WTC11 (cell line): Measurements from ENCODE around the gene SEMA3D. TPM values are rescaled to one million over a fixed set of nuclear protein-coding genes. Genes with fewer than 3 reads are reported as not detected.

Experiments
- ATAC-seq: fragments of 200-7000 bp; cut with Tn5 transposase; 2 replicates; pipeline ENCODE4 v1.10.0; 2021; ENCODE audit warnings: mild to moderate bottlenecking, moderate library complexity
- CTCF ChIA-PET: fragments of 300-600 bp; sonication (Branson Sonifier 250); formaldehyde crosslinking; loops from one replicate; lab custom pipeline; 2021; ENCODE audit warnings: antibody characterized with exemption; lab: Charles Lee
- POLR2A ChIA-PET: fragments of 350-600 bp; sonication (Branson Sonifier 250); formaldehyde crosslinking; loops from one replicate; lab custom pipeline; 2021; ENCODE audit warnings: antibody characterized with exemption; lab: Charles Lee
- DNase-seq: peaks from one replicate; pipeline ENCODE4 v3.0.0; 2021; ENCODE audit warnings: low spot score
- H3K27ac Mint-ChIP-seq: 2 replicates; pipeline ENCODE4 v1.8.0; 2021; ENCODE audit warnings: mixed read lengths
- H3K27me3 Mint-ChIP-seq: 2 replicates; pipeline ENCODE4 v1.8.0; 2021; ENCODE audit warnings: low read depth, mild to moderate bottlenecking, moderate library complexity, mixed read lengths
- H3K36me3 Mint-ChIP-seq: 2 replicates; pipeline ENCODE4 v1.8.0; 2021; ENCODE audit warnings: mixed read lengths
- H3K4me1 Mint-ChIP-seq: 2 replicates; pipeline ENCODE4 v1.8.0; 2022; ENCODE audit warnings: mixed read lengths
- H3K4me3 Mint-ChIP-seq: 2 replicates; pipeline ENCODE4 v1.8.0; 2021; ENCODE audit warnings: mild to moderate bottlenecking, moderate library complexity, mixed read lengths
- H3K9me3 Mint-ChIP-seq: 2 replicates; pipeline ENCODE4 v1.8.0; 2021; ENCODE audit warnings: mixed read lengths
- CREB1 ChIP-seq: sonication (generic); formaldehyde crosslinking; IDR thresholded peaks from 2 replicates; pipeline ENCODE4 v1.8.0; 2023; ENCODE audit warnings: mild to moderate bottlenecking, missing genetic modification reagents
- CREM ChIP-seq: sonication (generic); formaldehyde crosslinking; IDR thresholded peaks from 2 replicates; pipeline ENCODE4 v1.8.1; 2022; ENCODE audit warnings: mild to moderate bottlenecking, missing genetic modification reagents, moderate library complexity
- GTF2I ChIP-seq: fragments of 250-450 bp; sonication (Bioruptor Pico); conservative IDR thresholded peaks from 2 replicates; pipeline ENCODE4 v1.4.0; 2021; ENCODE audit warnings: mild to moderate bottlenecking
- HMGA2 ChIP-seq: fragments of 250-450 bp; sonication (Bioruptor Pico); IDR thresholded peaks from 2 replicates; pipeline ENCODE4 v1.4.0; 2021; ENCODE audit warnings: mild to moderate bottlenecking, moderate library complexity
- NFE2L1 ChIP-seq: sonication (generic); formaldehyde crosslinking; IDR thresholded peaks from 2 replicates; pipeline ENCODE4 v1.8.1; 2023; ENCODE audit warnings: missing genetic modification reagents
- TCF7 ChIP-seq: sonication (generic); formaldehyde crosslinking; IDR thresholded peaks from 2 replicates; pipeline ENCODE4 v1.8.0; 2022; ENCODE audit warnings: mild to moderate bottlenecking, low read depth, missing genetic modification reagents, moderate library complexity
- TEAD1 ChIP-seq: sonication (generic); formaldehyde crosslinking; IDR thresholded peaks from 2 replicates; pipeline ENCODE4 v1.8.0; 2022; ENCODE audit warnings: mild to moderate bottlenecking, missing genetic modification reagents
- TEAD4 ChIP-seq: sonication (generic); formaldehyde crosslinking; IDR thresholded peaks from 2 replicates; pipeline ENCODE4 v1.8.0; 2022; ENCODE audit warnings: mild to moderate bottlenecking, missing genetic modification reagents
- TP53 ChIP-seq: sonication (generic); formaldehyde crosslinking; IDR thresholded peaks from 2 replicates; pipeline ENCODE4 v1.8.1; 2023; ENCODE audit warnings: mild to moderate bottlenecking, missing genetic modification reagents
- ZNF121 ChIP-seq: sonication (generic); formaldehyde crosslinking; IDR thresholded peaks from 2 replicates; pipeline ENCODE4 v1.8.0; 2023; ENCODE audit warnings: missing genetic modification reagents
- ZNF423 ChIP-seq: fragments of 250-450 bp; sonication (Bioruptor Pico); IDR thresholded peaks from 2 replicates; pipeline ENCODE4 v2.1.2; 2022; ENCODE audit warnings: mild to moderate bottlenecking, moderate library complexity
- total RNA-seq: library from RNA; stranded (reverse); gene quantifications from 3 replicates; pipeline ENCODE4 v1.2.3, GENCODE V29; 2021
- TF ChIP-seq, protein P1 (sequence below): sonication (generic); formaldehyde crosslinking; IDR thresholded peaks from 2 replicates; pipeline ENCODE4 v1.8.0; 2022; ENCODE audit warnings: mild to moderate bottlenecking, missing genetic modification reagents
- TF ChIP-seq, protein P2 (sequence below): sonication (generic); formaldehyde crosslinking; IDR thresholded peaks from 2 replicates; pipeline ENCODE4 v1.8.1; 2022; ENCODE audit warnings: low read depth, missing genetic modification reagents, borderline replicate concordance
- TF ChIP-seq, protein P3 (sequence below): sonication (generic); formaldehyde crosslinking; IDR thresholded peaks from 2 replicates; pipeline ENCODE4 v1.8.1; 2022; ENCODE audit warnings: low read depth, mild to moderate bottlenecking, moderate library complexity, missing genetic modification reagents, borderline replicate concordance
- TF ChIP-seq, protein P4 (sequence below): sonication (generic); formaldehyde crosslinking; IDR thresholded peaks from 2 replicates; pipeline ENCODE4 v1.8.0; 2022; ENCODE audit warnings: missing genetic modification reagents
- TF ChIP-seq, protein P5 (sequence below): sonication (generic); formaldehyde crosslinking; IDR thresholded peaks from 2 replicates; pipeline ENCODE4 v1.8.0; 2022; ENCODE audit warnings: mild to moderate bottlenecking, missing genetic modification reagents
- TF ChIP-seq, protein P6 (sequence below): fragments of 250-450 bp; sonication (Bioruptor Pico); IDR thresholded peaks from 2 replicates; pipeline ENCODE4 v2.1.2; 2022; ENCODE audit warnings: mild to moderate bottlenecking, moderate library complexity
- TF ChIP-seq, protein P7 (sequence below): sonication (generic); formaldehyde crosslinking; IDR thresholded peaks from 2 replicates; pipeline ENCODE4 v1.8.0; 2023; ENCODE audit warnings: missing genetic modification reagents, mild to moderate bottlenecking, borderline replicate concordance

Gene SEMA3D
- total RNA-seq, 1 experiment from 2014 or later = 3.8 TPM

DNA sequence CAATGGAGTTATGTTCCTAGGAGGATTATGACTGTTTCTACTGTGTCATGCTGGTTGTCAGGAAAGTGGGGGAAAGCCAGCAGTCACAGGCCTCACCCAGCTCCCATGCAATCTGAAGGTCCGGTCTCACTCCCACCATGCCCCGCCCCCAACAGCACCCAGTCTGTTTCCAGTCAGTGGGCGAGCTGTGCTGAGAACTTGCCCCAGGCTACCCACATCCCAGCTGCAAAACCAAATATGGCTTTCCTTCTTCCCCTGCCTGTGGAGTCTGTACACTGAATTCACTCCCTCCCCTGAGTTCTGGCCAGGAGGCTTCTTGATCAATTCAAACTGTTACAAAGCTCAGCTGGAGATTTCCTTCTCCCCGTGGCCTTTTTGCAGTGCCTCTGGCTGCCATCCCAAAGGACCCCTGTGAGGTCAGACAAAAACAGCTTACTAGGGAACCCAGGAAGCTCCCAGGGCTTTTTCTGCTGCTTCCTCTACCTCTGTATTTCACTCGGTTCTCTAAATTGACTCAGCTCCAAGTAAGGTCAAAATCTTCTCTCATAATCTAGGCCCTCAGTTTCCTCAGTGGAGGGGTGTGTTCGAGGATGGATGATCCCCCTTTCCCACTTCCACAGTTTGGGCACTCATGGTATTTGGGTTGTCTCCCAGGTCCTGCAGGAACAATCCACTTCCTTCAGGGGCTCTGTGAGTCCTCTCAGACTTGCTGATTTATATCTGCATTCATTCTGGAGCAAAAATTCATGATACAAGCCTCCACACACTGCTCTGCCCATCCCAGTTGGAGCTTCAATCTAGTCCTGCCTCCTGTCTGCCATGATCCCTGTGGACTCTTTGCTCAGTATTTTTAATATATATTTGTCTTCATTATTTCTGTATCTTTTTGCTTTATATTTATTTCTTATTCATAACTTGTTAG lies 205.5 kb downstream of the SEMA3D start:
- CTCF ChIA-PET = no interaction called here

DNA sequence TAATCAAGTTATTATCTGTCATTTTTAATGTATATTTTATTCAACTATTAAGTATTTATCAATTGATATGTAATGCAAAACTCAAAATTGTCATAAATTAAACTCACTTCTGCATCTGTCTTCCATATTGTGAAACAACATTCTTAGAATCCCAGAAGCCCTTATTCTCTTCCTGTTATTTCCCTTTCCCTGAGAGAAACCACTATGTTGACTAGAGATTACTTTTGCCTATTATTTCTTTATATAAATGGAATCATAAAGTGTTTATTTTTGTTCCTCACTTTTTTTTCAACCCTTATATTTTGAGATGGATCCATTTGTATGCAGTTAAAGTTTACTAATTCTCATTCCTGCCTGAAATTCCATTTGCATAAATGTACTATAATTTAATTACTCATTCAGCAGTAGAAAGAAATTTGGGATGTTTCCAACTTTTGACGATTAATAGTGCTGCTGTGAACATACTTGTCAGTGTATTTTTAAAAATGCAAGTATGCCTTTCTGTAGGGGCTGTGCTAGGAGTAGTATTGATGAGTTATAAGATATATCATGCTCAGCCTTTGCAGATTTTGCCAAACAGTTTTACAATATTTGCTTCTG lies 211.2 kb downstream of the SEMA3D start:
- ChIA-PET POLR2A (no interaction called here), CTCF (no interaction called here)
- Mint-ChIP-seq H3K27me3 (no peaks in the 10 kb centered on the region), H3K4me3 (no peak overlapping the region), H3K36me3 (no peaks in the 10 kb centered on the region), H3K9me3 (peaks cover 8% of the 10 kb centered on the region; the same call in 1 of the 2 replicates), H3K27ac (no peak overlapping the region), H3K4me1 (no peaks in the 10 kb centered on the region)
- ATAC-seq (no peak), DNase-seq (no peak)
- TF ChIP-seq HMGA2 = no peak
- TF ChIP-seq, protein P1, sequence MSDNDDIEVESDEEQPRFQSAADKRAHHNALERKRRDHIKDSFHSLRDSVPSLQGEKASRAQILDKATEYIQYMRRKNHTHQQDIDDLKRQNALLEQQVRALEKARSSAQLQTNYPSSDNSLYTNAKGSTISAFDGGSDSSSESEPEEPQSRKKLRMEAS (CRISPR knock-in tag) = no peak
- TF ChIP-seq ZNF121 = no peak
- TF ChIP-seq, protein P2, sequence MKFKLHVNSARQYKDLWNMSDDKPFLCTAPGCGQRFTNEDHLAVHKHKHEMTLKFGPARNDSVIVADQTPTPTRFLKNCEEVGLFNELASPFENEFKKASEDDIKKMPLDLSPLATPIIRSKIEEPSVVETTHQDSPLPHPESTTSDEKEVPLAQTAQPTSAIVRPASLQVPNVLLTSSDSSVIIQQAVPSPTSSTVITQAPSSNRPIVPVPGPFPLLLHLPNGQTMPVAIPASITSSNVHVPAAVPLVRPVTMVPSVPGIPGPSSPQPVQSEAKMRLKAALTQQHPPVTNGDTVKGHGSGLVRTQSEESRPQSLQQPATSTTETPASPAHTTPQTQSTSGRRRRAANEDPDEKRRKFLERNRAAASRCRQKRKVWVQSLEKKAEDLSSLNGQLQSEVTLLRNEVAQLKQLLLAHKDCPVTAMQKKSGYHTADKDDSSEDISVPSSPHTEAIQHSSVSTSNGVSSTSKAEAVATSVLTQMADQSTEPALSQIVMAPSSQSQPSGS (CRISPR knock-in tag) = no peak
- no peak for TF ChIP-seq TEAD1 (CRISPR knock-in tag)
- no peak for TF ChIP-seq GTF2I (CRISPR knock-in tag)
- TF ChIP-seq, protein P3, sequence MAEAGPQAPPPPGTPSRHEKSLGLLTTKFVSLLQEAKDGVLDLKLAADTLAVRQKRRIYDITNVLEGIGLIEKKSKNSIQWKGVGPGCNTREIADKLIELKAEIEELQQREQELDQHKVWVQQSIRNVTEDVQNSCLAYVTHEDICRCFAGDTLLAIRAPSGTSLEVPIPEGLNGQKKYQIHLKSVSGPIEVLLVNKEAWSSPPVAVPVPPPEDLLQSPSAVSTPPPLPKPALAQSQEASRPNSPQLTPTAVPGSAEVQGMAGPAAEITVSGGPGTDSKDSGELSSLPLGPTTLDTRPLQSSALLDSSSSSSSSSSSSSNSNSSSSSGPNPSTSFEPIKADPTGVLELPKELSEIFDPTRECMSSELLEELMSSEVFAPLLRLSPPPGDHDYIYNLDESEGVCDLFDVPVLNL (CRISPR knock-in tag) = no peak
- no peak for TF ChIP-seq CREB1 (CRISPR knock-in tag)
- TF ChIP-seq, protein P4, sequence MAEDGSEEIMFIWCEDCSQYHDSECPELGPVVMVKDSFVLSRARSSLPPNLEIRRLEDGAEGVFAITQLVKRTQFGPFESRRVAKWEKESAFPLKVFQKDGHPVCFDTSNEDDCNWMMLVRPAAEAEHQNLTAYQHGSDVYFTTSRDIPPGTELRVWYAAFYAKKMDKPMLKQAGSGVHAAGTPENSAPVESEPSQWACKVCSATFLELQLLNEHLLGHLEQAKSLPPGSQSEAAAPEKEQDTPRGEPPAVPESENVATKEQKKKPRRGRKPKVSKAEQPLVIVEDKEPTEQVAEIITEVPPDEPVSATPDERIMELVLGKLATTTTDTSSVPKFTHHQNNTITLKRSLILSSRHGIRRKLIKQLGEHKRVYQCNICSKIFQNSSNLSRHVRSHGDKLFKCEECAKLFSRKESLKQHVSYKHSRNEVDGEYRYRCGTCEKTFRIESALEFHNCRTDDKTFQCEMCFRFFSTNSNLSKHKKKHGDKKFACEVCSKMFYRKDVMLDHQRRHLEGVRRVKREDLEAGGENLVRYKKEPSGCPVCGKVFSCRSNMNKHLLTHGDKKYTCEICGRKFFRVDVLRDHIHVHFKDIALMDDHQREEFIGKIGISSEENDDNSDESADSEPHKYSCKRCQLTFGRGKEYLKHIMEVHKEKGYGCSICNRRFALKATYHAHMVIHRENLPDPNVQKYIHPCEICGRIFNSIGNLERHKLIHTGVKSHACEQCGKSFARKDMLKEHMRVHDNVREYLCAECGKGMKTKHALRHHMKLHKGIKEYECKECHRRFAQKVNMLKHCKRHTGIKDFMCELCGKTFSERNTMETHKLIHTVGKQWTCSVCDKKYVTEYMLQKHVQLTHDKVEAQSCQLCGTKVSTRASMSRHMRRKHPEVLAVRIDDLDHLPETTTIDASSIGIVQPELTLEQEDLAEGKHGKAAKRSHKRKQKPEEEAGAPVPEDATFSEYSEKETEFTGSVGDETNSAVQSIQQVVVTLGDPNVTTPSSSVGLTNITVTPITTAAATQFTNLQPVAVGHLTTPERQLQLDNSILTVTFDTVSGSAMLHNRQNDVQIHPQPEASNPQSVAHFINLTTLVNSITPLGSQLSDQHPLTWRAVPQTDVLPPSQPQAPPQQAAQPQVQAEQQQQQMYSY (CRISPR knock-in tag) = no peak
- TF ChIP-seq, protein P5, sequence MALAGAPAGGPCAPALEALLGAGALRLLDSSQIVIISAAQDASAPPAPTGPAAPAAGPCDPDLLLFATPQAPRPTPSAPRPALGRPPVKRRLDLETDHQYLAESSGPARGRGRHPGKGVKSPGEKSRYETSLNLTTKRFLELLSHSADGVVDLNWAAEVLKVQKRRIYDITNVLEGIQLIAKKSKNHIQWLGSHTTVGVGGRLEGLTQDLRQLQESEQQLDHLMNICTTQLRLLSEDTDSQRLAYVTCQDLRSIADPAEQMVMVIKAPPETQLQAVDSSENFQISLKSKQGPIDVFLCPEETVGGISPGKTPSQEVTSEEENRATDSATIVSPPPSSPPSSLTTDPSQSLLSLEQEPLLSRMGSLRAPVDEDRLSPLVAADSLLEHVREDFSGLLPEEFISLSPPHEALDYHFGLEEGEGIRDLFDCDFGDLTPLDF (CRISPR knock-in tag) = no peak
- no peak for TF ChIP-seq TEAD4 (CRISPR knock-in tag)
- TF ChIP-seq, protein P6, sequence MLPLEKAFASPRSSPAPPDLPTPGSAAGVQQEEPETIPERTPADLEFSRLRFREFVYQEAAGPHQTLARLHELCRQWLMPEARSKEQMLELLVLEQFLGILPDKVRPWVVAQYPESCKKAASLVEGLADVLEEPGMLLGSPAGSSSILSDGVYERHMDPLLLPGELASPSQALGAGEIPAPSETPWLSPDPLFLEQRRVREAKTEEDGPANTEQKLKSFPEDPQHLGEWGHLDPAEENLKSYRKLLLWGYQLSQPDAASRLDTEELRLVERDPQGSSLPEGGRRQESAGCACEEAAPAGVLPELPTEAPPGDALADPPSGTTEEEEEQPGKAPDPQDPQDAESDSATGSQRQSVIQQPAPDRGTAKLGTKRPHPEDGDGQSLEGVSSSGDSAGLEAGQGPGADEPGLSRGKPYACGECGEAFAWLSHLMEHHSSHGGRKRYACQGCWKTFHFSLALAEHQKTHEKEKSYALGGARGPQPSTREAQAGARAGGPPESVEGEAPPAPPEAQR (CRISPR knock-in tag) = no peak
- TF ChIP-seq TCF7 = no peak

More for the DNA sequence above, 205.5 kb downstream of the SEMA3D start:
- no peak overlapping the region for H3K27ac Mint-ChIP-seq
- no peak overlapping the region for H3K4me3 Mint-ChIP-seq
- no peak for ATAC-seq
- H3K36me3 Mint-ChIP-seq = no peaks in the 10 kb centered on the region
- H3K27me3 Mint-ChIP-seq = no peaks in the 10 kb centered on the region
- TF ChIP-seq, protein P7, sequence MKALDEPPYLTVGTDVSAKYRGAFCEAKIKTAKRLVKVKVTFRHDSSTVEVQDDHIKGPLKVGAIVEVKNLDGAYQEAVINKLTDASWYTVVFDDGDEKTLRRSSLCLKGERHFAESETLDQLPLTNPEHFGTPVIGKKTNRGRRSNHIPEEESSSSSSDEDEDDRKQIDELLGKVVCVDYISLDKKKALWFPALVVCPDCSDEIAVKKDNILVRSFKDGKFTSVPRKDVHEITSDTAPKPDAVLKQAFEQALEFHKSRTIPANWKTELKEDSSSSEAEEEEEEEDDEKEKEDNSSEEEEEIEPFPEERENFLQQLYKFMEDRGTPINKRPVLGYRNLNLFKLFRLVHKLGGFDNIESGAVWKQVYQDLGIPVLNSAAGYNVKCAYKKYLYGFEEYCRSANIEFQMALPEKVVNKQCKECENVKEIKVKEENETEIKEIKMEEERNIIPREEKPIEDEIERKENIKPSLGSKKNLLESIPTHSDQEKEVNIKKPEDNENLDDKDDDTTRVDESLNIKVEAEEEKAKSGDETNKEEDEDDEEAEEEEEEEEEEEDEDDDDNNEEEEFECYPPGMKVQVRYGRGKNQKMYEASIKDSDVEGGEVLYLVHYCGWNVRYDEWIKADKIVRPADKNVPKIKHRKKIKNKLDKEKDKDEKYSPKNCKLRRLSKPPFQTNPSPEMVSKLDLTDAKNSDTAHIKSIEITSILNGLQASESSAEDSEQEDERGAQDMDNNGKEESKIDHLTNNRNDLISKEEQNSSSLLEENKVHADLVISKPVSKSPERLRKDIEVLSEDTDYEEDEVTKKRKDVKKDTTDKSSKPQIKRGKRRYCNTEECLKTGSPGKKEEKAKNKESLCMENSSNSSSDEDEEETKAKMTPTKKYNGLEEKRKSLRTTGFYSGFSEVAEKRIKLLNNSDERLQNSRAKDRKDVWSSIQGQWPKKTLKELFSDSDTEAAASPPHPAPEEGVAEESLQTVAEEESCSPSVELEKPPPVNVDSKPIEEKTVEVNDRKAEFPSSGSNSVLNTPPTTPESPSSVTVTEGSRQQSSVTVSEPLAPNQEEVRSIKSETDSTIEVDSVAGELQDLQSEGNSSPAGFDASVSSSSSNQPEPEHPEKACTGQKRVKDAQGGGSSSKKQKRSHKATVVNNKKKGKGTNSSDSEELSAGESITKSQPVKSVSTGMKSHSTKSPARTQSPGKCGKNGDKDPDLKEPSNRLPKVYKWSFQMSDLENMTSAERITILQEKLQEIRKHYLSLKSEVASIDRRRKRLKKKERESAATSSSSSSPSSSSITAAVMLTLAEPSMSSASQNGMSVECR = no peak
- TF ChIP-seq NFE2L1 (CRISPR knock-in tag) (no peak), ZNF423 (peak; percentile 96), CREM (CRISPR knock-in tag) (no peak), TP53 (CRISPR knock-in tag) (no peak), HMGA2 (0 out of 2 replicates have a peak, but pooled peaks have one; percentile 29)
- TF ChIP-seq, protein P1 (CRISPR knock-in tag) = no peak
- TF ChIP-seq, all 79 proteins: peak for 2
- DNase-seq = no peak
- H3K4me1 Mint-ChIP-seq = peaks cover 7% of the 10 kb centered on the region
- POLR2A ChIA-PET = no interaction called here
- peaks cover 25% of the 10 kb centered on the region for H3K9me3 Mint-ChIP-seq
